GM12865 (cell line): Measurements from ENCODE around the gene TENT5C.
A peak's percentile ranks its signal among the peaks of the same experiment; 100 is the strongest.

Experiments
- DNase-seq: peaks from one replicate; pipeline ENCODE4 v3.0.0; 2010; ENCODE audit warnings: low read depth
- H3K4me3 ChIP-seq: 2 replicates; pipeline ENCODE4 v1.5.1; 2011; ENCODE audit warnings: mild to moderate bottlenecking, low read depth, low read length, control low read depth
- TF ChIP-seq, protein P1 (sequence below): IDR thresholded peaks from 2 replicates; pipeline ENCODE4 v1.5.1; 2011; ENCODE audit warnings: low read length, control low read depth, low read depth, inconsistent platforms; ENCODE audit not compliant: insufficient read depth; ENCODE audit errors: missing control alignments

TENT5C gene

DNA sequence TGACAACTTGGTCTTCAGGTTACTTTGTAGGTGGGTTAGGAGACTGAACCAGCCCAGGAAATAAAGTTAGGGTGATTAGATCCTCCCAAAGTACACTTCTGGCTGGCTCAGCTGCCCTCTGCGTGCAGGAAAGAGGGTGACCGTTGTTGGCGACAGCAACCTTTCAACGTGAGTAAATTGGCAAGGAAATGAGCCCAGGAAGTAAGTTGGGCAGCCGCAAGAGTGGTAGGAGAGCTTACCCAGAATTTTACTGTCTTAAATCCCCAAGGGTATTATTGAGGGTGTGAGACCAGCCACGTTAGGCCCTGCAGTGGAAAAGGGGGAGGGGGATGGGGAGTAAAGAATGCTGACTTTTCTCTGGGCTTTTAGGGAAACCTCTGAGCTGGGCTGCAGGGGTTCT is 1.6 kb downstream of the TENT5C start:
- TF ChIP-seq, protein P1, sequence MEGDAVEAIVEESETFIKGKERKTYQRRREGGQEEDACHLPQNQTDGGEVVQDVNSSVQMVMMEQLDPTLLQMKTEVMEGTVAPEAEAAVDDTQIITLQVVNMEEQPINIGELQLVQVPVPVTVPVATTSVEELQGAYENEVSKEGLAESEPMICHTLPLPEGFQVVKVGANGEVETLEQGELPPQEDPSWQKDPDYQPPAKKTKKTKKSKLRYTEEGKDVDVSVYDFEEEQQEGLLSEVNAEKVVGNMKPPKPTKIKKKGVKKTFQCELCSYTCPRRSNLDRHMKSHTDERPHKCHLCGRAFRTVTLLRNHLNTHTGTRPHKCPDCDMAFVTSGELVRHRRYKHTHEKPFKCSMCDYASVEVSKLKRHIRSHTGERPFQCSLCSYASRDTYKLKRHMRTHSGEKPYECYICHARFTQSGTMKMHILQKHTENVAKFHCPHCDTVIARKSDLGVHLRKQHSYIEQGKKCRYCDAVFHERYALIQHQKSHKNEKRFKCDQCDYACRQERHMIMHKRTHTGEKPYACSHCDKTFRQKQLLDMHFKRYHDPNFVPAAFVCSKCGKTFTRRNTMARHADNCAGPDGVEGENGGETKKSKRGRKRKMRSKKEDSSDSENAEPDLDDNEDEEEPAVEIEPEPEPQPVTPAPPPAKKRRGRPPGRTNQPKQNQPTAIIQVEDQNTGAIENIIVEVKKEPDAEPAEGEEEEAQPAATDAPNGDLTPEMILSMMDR: no peak
- DNase-seq: peak; percentile 50
- peak overlapping the region; percentile 70 for H3K4me3 ChIP-seq

DNA sequence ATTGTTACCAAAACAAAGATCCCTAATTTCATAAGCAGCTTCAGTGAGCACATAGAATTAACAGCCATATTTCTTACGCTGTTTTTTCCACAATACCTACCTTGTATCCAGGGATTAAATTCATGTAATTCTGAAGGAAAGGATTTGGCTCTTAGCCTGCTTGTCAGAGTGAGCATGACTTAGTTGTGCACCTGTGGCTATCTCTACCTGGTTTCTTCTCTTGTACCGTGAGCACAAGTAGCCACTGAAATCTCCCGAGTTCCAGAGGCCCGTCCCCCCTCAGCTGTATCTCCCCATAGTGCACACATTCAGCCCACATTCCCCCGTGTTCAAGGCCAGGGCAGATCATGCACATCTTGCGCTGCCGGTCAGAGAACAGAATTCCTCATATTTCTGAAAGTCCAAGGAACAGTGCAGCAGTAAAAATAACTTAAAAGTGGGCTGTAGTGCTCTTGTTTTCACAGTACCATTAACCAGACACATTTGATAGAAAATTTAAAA is 2.3 kb downstream of the TENT5C start:
- TF ChIP-seq, protein P1: no peak
- H3K4me3 ChIP-seq: peak overlapping the region; percentile 70

DNA sequence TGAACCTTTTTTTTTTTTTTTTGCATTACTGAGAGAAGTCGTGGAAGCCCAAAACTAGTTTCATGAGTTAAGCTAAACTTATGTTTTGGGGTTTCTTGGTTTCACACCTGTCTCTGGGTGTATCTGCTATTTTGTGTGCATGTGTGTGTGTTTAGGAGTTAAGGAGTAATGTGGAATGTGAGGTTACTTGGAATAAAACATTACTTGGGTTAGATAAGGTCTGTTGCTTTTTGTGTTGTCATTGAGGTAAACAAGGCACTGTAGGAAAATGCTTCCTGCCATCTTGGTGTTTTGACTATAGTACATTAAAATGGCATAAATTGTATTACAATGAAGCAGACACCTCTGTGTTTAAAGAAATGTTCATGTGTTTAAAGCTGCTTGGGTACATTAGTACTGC is 2.9 kb downstream of the TENT5C start:
- DNase-seq: peak; percentile 28
- TF ChIP-seq, protein P1: no peak
- H3K4me3 ChIP-seq: no peak overlapping the region; the same call in 1 of the 2 replicates

More for the DNA sequence above, 2.3 kb downstream of the TENT5C start:
- no peak for DNase-seq

DNA sequence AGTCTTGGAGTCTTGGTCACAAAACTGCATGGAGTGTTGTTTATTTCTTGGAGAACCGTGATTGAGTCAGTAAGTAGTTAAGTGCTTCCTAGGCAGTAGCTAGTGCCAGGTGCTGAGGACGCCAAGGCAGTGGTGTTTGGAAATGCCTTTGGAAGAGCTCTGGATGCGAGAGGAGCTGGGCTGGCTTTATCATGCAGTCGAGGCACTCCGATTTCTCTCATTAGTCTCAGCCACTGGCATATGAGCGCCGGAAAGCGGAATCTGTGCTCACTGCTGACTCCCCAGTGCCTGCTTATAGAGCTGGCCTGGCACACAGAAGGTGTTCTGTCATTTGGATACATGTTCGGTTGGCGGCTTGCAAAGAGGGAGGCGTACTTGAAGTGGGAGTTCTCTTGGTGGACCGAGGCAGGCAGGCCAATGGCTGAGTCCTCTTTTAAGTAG is 3.6 kb downstream of the TENT5C start:
- no peak for DNase-seq
- TF ChIP-seq, protein P1: no peak
- H3K4me3 ChIP-seq: no peak overlapping the region

DNA sequence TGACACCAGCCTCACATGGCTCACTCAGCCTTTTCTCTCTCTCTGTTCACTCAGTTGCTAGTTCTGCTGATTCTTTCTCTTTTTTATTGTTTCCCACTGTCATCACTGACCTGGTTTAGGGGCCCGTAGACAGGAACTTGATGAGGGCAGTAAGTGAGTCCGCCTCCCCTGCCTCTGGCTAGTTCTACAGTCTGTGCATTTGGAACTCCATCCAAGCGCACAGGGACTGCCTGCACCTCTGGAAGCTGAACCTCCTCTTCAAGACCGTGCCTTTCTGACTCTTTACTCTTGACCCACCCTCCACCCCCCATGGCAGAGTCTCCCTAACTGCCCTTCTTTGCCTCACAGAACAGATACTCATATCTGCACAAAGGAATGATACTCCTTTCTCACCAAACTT is 4.2 kb downstream of the TENT5C start:
- H3K4me3 ChIP-seq: no peak overlapping the region
- TF ChIP-seq, protein P1: no peak
- DNase-seq: no peak

DNA sequence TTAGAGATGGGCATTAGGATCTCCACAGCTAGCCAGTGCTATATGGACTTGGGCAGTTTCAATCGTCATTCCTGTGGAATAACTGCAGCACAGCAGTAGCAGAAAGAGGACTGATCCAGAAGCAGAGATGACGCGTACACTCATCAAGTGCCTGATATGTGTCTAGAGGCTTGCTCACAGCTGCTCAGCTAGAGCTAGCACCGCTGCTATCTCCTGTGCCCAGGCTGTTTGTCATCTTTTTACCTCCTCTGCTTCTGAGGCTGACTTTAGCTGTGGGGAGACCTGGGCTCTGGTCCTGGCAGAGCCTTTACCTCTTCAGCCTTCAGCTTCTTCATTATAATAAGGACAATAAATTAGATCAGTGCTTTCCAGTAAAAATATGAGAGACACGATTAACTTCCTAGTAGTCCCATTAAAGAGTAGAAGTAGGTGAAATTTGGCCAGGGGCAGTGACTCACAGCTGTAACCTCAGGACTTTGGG is 5.3 kb downstream of the TENT5C start:
- TF ChIP-seq, protein P1: no peak
- no peak for DNase-seq
- H3K4me3 ChIP-seq: no peak overlapping the region

DNA sequence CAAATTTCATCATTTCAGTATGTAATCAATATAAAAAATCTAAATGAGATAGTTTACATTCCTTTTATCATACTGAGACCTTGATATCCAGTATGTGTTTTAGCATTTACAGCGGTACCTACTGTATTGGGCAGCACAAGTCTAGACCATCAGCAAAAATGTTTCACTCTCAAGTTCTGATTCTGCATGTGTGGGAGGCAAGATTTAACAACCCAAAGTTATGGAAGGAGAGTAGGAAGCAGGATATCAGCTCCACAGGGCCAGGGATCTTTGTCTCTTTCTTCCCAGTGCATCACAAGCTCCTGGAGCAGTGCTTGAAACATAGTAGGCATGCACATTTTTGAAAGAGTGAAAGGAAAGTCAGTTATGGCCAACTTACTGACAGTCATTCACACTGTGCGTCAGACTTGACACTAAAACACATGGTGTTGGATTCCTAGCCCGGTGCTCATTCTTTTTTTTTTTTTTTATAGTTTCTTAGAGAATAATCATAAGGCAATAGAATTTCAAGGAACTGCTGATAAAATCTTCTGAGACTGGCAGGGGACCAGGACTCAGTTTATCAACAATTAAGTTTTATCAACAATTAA is 6.1 kb downstream of the TENT5C start:
- H3K4me3 ChIP-seq: no peak overlapping the region
- TF ChIP-seq, protein P1: no peak
- no peak for DNase-seq
